K562 (cell line): Measurements from ENCODE around the gene MAN1A1. TPM values are rescaled to one million over a fixed set of nuclear protein-coding genes. Genes with fewer than 3 reads are reported as not detected.

Experiments
- GTF2B ChIP-seq: IDR thresholded peaks from 2 replicates; pipeline ENCODE4 v1.6.1; 2011; ENCODE audit not compliant: insufficient read length; ENCODE audit errors: extremely low read depth
- MTA2 ChIP-seq: fragments of 450-650 bp; IDR thresholded peaks from 2 replicates; pipeline ENCODE4 v1.6.1; 2016; ENCODE audit warnings: low read depth
- POLR2B ChIP-seq: fragments of 450-650 bp; IDR thresholded peaks from 2 replicates; pipeline ENCODE4 v1.6.1; 2018; ENCODE audit warnings: low read depth; ENCODE audit not compliant: partially characterized antibody
- POLR2G ChIP-seq: fragments of 200-400 bp; formaldehyde crosslinking; IDR thresholded peaks from 2 replicates; pipeline ENCODE4 v1.6.1; 2017; ENCODE audit warnings: low read depth, mild to moderate bottlenecking, antibody characterized with exemption, low read length, moderate library complexity
- RFX7 ChIP-seq: fragments of 250-450 bp; sonication (Bioruptor Pico); IDR thresholded peaks from 2 replicates; pipeline ENCODE4 v1.5.1; 2021; ENCODE audit warnings: mild to moderate bottlenecking
- USF1 ChIP-seq: sonication (generic); formaldehyde crosslinking; IDR thresholded peaks from 2 replicates; pipeline ENCODE4 v1.9.0; 2022; ENCODE audit warnings: mild to moderate bottlenecking, missing genetic modification reagents
- ZBTB2 ChIP-seq: fragments of 450-650 bp; IDR thresholded peaks from 2 replicates; pipeline ENCODE4 v1.6.1; 2016; ENCODE audit warnings: antibody characterized with exemption
- ZBTB7A ChIP-seq: IDR thresholded peaks from 2 replicates; pipeline ENCODE4 v1.6.1; 2011; ENCODE audit warnings: low read depth, mild to moderate bottlenecking, low read length, moderate library complexity, borderline replicate concordance; ENCODE audit not compliant: control insufficient read depth
- ZFP1 ChIP-seq: fragments of 450-650 bp; formaldehyde crosslinking; IDR thresholded peaks from 2 replicates; pipeline ENCODE4 v1.4.0; 2020; ENCODE audit warnings: mild to moderate bottlenecking, mixed read lengths
- ZNF134 ChIP-seq: fragments of 250-450 bp; sonication (Bioruptor Pico); conservative IDR thresholded peaks from 2 replicates; pipeline ENCODE4 v1.4.0; 2020
- ZNF140 ChIP-seq: fragments of 250-450 bp; sonication (Bioruptor Pico); IDR thresholded peaks from 2 replicates; pipeline ENCODE4 v1.8.0; 2021; ENCODE audit warnings: moderate library complexity, mild to moderate bottlenecking, inconsistent platforms
- ZNF239 ChIP-seq: fragments of 250-450 bp; sonication (Bioruptor Pico); IDR thresholded peaks from 2 replicates; pipeline ENCODE4 v1.4.0; 2020; ENCODE audit warnings: mild to moderate bottlenecking
- ZNF324 ChIP-seq: fragments of 250-450 bp; sonication (Bioruptor Pico); IDR thresholded peaks from 2 replicates; pipeline ENCODE4 v1.4.0; 2020; ENCODE audit warnings: mild to moderate bottlenecking
- ZNF354B ChIP-seq: fragments of 250-450 bp; sonication (Bioruptor Pico); IDR thresholded peaks from 2 replicates; pipeline ENCODE4 v1.4.0; 2020
- ZNF507 ChIP-seq: conservative IDR thresholded peaks from 2 replicates; pipeline ENCODE4 v1.6.1; 2017; ENCODE audit warnings: missing genetic modification characterization, missing compliant biosample characterization
- polyA plus RNA-seq, 8 experiments: library from polyadenylated mRNA; depleted of rRNA in 4 of 8; stranded (reverse) in 5 of 8; unstranded in 3 of 8; fragments of >200 nt; fragmentation: Nextera tagmentation in 2 of 8; fragmentation: Illumina TruSeq in 1 of 8; extraction: Ambion mirVana in 2 of 8; extraction: Trizol in 1 of 8; gene quantifications; 2 replicates each; pipeline versions ENCODE4 v1.2.1 to v1.2.3, GENCODE V29; 2011 to 2014; ENCODE audit warnings: inconsistent platforms in 1 of 8, missing spikeins in 1 of 8
- total RNA-seq, 7 experiments: library from RNA; depleted of rRNA in 6 of 7; stranded (reverse); fragments of >200 nt in 6 of 7; fragmentation: Illumina TruSeq in 2 of 7; extraction: Trizol in 2 of 7; gene quantifications; 2 replicates each; pipeline versions ENCODE4 v1.2.1 to v1.2.3, GENCODE V29; 2011 to 2021; ENCODE audit warnings: low replicate concordance in 1 of 7
- TF ChIP-seq, protein P1 (sequence below), 2 experiments: fragments of 450-650 bp; formaldehyde crosslinking in 1 of 2; IDR thresholded peaks; 2 replicates each; pipeline versions ENCODE4 v1.4.0 to v1.6.1; 2014 to 2020; ENCODE audit warnings: mild to moderate bottlenecking in 2 of 2, borderline replicate concordance in 1 of 2, low read depth in 1 of 2
- TF ChIP-seq, protein P2 (sequence below): sonication (generic); formaldehyde crosslinking; IDR thresholded peaks from 2 replicates; pipeline ENCODE4 v1.8.0; 2022; ENCODE audit warnings: missing genetic modification reagents, mild to moderate bottlenecking, moderate library complexity, borderline replicate concordance

The MAN1A1 gene
- total and polyA plus RNA-seq, 9 of the 15 experiments (the other 6 are each of a cell fraction or from before 2014, with no cell fraction given) = 24.5 to 78.4 (median 59.7) TPM

DNA sequence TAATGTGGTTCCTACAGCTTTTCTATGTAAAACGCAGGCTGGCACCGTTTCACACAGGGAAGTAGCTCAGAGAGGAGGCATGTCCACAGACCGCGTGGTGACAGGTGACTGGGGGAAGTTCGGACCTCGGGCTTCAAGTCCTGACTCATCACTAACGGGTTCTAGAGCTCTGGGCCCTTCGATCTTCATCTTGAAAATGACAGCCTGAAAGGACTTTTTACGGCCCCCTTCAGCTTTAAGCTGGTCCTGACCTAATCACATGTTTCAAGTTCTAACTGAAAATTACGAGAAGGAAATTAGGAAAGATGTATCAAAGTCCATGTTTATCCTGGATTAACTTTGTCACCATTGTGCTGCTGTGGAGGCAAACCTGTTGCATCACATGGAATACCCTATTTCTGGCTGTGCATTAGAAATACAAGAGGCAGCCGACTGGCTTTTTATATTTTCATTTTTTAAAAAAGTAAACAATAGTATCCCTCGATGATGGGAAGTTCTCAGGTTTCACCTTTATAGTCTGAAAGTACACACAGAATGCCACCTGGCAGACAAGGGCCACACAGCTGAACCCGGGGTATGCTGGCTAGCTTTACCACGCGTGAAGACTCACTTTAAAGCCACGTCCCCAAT is 2.0 kb downstream of the MAN1A1 start (continued):
- TF ChIP-seq MTA2 (no peak), RFX7 (CRISPR knock-in tag) (no peak), ZFP1 (no peak), ZNF134 (no peak), USF1 (CRISPR knock-in tag) (no peak), GTF2B (no peak), ZNF507 (tag) (no peak), ZNF239 (CRISPR knock-in tag) (no peak), ZNF324 (no peak), POLR2B (no peak), ZNF354B (CRISPR knock-in tag) (no peak), ZBTB7A (no peak), POLR2G (no peak), ZNF140 (CRISPR knock-in tag) (no peak), ZBTB2 (no peak)
- TF ChIP-seq, protein P1, sequence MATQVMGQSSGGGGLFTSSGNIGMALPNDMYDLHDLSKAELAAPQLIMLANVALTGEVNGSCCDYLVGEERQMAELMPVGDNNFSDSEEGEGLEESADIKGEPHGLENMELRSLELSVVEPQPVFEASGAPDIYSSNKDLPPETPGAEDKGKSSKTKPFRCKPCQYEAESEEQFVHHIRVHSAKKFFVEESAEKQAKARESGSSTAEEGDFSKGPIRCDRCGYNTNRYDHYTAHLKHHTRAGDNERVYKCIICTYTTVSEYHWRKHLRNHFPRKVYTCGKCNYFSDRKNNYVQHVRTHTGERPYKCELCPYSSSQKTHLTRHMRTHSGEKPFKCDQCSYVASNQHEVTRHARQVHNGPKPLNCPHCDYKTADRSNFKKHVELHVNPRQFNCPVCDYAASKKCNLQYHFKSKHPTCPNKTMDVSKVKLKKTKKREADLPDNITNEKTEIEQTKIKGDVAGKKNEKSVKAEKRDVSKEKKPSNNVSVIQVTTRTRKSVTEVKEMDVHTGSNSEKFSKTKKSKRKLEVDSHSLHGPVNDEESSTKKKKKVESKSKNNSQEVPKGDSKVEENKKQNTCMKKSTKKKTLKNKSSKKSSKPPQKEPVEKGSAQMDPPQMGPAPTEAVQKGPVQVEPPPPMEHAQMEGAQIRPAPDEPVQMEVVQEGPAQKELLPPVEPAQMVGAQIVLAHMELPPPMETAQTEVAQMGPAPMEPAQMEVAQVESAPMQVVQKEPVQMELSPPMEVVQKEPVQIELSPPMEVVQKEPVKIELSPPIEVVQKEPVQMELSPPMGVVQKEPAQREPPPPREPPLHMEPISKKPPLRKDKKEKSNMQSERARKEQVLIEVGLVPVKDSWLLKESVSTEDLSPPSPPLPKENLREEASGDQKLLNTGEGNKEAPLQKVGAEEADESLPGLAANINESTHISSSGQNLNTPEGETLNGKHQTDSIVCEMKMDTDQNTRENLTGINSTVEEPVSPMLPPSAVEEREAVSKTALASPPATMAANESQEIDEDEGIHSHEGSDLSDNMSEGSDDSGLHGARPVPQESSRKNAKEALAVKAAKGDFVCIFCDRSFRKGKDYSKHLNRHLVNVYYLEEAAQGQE (IDR thresholded peaks at IDR 0.05; ENCODE audit: borderline replicate concordance) = 0 out of 2 replicates have a peak, but pooled peaks have one; percentile 4
- TF ChIP-seq, protein P1 (CRISPR knock-in tag; IDR thresholded peaks at IDR 0.05; ENCODE audit: low read depth) = no peak
- TF ChIP-seq, protein P2, sequence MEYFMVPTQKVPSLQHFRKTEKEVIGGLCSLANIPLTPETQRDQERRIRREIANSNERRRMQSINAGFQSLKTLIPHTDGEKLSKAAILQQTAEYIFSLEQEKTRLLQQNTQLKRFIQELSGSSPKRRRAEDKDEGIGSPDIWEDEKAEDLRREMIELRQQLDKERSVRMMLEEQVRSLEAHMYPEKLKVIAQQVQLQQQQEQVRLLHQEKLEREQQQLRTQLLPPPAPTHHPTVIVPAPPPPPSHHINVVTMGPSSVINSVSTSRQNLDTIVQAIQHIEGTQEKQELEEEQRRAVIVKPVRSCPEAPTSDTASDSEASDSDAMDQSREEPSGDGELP (CRISPR knock-in tag) = peak; percentile 22; the same call in 1 of the 2 replicates
